GM12864 (cell line): ENCODE results near the gene ALOX15B.
A peak's percentile ranks its signal among the peaks of the same experiment; 100 is the strongest.

Experiments
- DNase-seq: peaks from one replicate; pipeline ENCODE4 v3.0.0-alpha.2; 2011; ENCODE audit warnings: low read depth
- H3K4me3 ChIP-seq: 2 replicates; pipeline ENCODE4 v1.5.1; 2011; ENCODE audit warnings: mild to moderate bottlenecking, low read depth, low read length, control low read depth
- TF ChIP-seq, protein P1 (sequence below): IDR thresholded peaks from 2 replicates; pipeline ENCODE4 v1.5.1; 2011; ENCODE audit warnings: low read depth, mild to moderate bottlenecking, moderate library complexity, low read length, control low read depth, inconsistent platforms; ENCODE audit errors: missing control alignments

ALOX15B gene

DNA sequence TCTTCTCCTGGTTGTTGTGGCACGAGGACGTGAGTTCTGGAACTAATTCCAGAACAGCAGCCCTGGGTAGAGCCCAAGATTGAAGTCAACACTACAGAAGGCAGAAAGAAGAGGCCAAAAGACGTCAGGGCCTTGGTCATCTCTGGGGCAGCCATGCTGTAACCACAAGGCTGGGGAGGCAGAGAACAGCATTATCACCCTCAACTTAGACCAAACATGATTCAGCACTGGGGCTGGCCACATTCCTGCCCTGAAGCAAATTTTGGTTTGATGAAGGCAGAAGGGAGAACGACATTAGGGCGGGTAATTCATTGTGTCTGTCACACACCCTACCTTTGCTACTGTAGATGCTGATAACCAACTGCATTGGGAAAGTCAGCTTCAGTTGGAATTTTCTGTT, 9.7 kb upstream of the ALOX15B start:
- no peak for DNase-seq
- H3K4me3 ChIP-seq: no peak overlapping the region
- TF ChIP-seq, protein P1, sequence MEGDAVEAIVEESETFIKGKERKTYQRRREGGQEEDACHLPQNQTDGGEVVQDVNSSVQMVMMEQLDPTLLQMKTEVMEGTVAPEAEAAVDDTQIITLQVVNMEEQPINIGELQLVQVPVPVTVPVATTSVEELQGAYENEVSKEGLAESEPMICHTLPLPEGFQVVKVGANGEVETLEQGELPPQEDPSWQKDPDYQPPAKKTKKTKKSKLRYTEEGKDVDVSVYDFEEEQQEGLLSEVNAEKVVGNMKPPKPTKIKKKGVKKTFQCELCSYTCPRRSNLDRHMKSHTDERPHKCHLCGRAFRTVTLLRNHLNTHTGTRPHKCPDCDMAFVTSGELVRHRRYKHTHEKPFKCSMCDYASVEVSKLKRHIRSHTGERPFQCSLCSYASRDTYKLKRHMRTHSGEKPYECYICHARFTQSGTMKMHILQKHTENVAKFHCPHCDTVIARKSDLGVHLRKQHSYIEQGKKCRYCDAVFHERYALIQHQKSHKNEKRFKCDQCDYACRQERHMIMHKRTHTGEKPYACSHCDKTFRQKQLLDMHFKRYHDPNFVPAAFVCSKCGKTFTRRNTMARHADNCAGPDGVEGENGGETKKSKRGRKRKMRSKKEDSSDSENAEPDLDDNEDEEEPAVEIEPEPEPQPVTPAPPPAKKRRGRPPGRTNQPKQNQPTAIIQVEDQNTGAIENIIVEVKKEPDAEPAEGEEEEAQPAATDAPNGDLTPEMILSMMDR: no peak

GRCh38 chr17:8031261-8031661, 7.6 kb upstream of the ALOX15B start:
- TF ChIP-seq, protein P1: no peak
- DNase-seq: no peak
- H3K4me3 ChIP-seq: no peak overlapping the region

GRCh38 chr17:8031950-8032349, 6.9 kb upstream of the ALOX15B start:
- no peak for DNase-seq
- TF ChIP-seq, protein P1: no peak
- H3K4me3 ChIP-seq: no peak overlapping the region

GRCh38 chr17:8032442-8032841, 6.4 kb upstream of the ALOX15B start:
- no peak for DNase-seq
- H3K4me3 ChIP-seq: no peak overlapping the region
- TF ChIP-seq, protein P1: no peak

DNA sequence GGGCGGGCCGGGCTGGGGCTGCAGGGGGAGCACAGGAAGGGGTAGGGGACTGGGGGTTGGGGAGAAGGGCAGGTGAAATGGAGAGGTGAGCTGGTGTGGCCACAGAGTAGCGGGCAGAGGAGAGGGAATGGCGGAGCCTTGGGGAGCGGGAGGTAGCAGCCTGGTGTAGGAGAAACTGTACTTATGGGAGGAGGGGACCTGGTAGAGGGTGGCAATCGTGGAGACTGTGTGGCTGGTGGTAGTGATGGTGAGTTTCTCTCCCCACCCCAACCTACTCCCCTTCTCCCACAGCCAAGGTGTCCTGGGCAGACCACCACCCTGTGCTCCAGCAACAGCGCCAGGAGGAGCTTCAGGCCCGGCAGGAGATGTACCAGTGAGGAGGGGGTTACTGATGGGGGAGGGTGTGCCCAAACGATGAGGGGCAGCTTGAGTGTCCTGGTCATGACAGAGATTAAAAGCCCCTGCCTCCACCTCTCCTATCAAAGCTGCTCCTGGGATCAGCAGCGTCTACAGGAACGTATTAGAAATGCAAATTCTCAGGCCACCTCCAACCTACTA, 831 bp downstream of the ALOX15B start:
- no peak for DNase-seq
- no peak overlapping the region for H3K4me3 ChIP-seq
- TF ChIP-seq, protein P1: no peak

GRCh38 chr17:8041249-8041928, 2.5 kb downstream of the ALOX15B start:
- TF ChIP-seq, protein P1: peak; percentile 66
- peak; percentile 16 for DNase-seq
- H3K4me3 ChIP-seq: no peak overlapping the region

DNA sequence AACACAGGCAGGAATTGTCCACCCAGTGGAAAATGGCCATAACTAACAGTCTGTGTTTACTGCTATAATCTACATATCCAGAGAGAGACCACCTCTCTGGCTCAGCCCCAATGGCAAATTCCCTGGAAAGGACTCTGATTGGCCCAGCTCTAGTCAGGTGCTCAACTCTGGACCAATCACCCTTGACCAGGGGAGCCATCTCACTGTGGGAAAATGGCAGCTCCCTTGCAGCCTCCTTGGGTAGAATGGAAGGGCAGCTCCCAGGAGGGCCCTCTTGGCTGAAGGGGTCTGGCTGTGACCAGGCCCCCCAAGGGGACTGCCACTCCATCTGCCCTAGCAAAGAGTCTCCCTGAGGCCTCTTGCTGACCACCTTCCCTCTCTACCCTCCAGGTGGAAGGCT, 3.1 kb downstream of the ALOX15B start:
- DNase-seq: no peak
- TF ChIP-seq, protein P1: no peak
- no peak overlapping the region for H3K4me3 ChIP-seq
